ENCODE measurements around the gene WRAP73.

WRAP73 gene

DNA sequence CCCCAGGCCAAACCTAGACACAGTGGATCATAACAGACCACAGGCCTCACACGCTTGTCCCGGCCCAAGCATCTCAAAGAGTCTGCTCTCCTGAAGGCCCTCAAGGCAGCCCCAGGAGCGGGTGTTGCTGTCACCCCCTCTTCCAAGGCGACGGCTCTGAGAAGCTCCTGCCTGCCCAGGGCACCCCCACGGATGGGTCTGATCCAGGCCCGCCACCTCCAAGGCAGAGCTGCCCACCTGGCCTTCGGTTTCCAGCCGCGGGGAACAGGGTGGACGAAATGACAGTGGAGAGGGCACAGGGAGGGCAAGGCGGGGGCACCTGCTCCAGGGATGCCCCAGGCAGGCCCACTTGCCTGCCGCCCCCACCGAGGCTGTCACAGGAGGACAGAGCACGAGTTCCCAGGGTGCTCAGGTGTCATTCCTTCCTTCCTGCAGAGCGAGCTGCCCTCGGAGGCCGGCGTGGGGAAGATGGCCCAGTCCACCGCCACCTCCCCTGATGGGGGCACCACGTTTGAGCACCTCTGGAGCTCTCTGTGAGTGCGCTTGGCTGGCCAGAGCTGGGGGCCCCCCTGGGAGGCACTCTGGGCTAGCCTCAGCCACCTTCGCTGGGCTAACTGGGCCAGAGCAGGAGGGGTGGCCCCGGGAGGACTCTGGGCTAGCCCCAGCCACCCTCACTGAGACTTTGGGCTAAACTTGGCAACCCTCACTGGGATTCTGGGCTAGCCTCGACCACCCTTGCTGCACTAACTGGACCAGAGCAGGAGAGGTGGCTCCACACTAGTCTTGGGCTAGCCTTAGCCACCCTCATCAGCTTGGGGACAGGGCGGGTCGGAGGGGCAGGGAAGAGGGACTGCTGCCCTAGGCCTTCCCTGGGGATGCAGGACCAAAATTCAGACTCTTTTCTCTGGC lies 32.2 kb upstream of the WRAP73 start:
- DNase-seq (ENCODE audit: low read depth), result no peak

DNA sequence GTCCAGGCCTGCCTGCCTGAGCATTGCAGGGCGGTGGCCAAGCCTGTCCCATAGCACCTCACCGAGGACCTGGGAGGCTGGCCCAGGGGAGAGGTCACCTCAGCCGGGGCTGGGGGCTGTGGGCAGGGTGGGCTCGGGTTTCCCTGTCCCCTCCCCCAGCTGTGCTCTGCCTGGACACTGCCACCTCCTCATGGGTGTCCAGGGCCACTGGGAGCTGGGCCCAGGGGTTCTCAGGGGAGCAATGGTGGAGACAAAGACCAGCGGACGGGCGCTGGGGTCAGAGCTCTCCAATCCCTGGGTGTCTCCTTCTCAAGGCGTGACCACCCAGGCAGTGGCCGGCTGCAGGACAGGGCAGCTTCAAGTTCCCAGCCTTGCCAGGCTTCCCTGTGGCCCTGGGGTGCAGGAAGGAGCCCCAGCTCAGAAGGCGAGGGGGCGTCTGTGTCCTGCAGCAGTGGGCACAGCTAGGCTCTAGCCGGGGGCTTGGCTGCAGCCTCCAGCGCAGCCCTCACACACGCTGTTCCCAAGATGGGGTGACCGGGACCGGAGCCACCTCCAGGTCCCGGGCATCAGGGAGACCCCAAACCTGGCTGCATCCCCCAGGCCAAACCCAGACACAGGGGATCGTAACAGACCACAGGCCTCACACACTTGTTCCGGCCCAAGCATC lies 31.5 kb upstream of the WRAP73 start:
- DNase-seq (ENCODE audit: low read depth), result no peak

- DNase-seq (ENCODE audit: low read depth), result no peak
These were observed 30.8 kb upstream of the WRAP73 start for GRCh38 chr1:3680488-3681230.

- no peak for DNase-seq (ENCODE audit: low read depth)
These were observed 30.0 kb upstream of the WRAP73 start for GRCh38 chr1:3679799-3680453.

DNA sequence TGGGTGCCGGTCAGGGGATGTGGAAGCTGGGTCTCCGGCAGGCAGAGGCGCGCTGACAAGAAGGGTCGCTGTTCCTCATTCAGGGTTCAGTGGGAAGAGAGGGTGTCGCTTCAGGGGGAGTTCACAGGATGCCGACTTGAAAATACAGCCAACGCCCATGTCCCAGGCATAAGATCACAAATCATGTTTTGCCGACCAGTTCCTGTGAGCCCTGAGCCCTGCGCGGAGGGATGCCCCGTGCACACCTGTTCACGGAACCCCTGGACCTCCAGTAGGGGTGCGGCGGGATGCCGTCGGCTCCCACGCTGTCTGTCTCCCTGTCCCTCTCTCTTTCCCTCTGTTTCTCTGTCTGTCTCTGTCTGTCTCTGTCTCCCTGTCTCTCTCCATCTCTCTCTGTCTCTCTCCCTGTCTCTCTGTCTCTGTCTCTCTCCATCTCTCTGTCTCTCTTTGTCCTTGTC lies 29.2 kb upstream of the WRAP73 start:
- DNase-seq (ENCODE audit: low read depth), result no peak

- no peak for DNase-seq (ENCODE audit: low read depth)
These were observed 28.6 kb upstream of the WRAP73 start for GRCh38 chr1:3678361-3679097.

DNA sequence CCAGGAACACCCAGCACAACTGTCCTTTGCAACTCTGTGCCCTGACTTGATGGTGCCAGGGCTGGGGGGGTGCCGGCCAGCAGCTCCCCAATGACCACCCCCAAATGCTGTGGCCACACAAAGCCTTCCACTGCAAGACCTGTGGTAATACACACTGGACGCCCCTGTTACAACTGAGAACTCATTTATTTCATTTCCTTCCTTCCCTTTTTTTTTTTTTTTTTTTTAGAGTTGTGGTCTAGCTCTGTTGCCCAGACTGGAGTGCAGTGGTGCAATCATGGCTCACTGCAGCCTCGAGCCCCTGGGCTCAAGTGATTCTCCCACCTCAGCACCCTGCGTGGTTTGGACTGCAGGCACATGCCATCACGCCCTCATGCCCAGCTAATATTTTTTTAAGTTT lies 27.6 kb upstream of the WRAP73 start:
- no peak for DNase-seq (ENCODE audit: low read depth)

GRCh38 chr1:3676581-3677470 lies 26.9 kb upstream of the WRAP73 start:
- no peak for DNase-seq (ENCODE audit: low read depth)

GRCh38 chr1:3675436-3675835 lies 25.5 kb upstream of the WRAP73 start:
- DNase-seq (ENCODE audit: low read depth), result no peak

DNA sequence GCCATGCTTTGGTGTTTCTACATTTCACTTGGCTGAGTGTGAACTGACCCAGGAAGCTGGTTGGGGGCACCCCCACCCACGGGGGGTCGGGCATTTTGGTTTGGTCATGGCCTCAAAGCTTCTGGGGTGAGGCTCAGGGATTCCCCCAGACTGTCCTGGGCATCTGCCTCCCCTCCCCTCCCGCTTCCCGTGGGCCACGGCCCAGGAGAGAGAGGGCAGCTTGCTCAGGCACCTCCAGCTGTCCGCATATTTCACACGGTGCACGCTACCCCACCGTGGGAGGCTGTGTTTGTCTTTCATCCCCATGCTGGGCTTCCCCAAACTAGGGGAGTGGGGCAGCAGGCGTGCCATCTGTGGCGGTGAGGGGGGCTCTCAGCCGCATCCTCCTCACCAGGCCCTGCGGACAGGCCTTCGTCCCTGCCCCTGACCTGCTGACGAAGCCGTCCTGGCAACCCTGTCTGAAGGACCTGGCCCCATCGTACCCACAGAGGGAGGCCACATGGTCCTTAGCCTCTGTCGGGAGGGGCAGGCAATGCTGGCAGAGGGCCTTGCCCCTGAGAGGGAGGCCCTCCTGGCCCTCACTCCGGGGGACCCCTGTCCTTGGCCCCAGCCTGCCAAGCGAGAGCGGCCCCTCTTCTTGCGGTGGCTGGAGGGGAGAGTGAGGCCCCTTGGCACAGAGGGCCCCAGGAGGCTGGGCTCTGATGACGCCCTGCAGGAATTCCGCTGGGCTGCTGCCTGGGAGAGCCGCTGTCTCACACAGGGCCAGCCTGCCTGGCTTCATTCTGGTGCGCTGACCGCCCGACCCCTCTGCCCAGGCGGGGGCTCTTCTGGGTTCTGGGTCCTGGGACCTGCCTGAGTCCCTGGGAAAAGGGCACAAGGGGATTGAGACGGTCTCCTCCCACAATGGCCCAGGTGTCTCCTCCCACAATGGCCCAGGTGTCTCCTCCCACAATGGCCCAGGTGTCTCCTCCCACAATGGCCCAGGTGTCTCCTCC lies 24.5 kb upstream of the WRAP73 start:
- DNase-seq (ENCODE audit: low read depth), result no peak

- no peak for DNase-seq (ENCODE audit: low read depth)
These were observed 23.6 kb upstream of the WRAP73 start for GRCh38 chr1:3673381-3674099.

- DNase-seq (ENCODE audit: low read depth), result no peak
These were observed 23.1 kb upstream of the WRAP73 start for GRCh38 chr1:3672971-3673361.

DNA sequence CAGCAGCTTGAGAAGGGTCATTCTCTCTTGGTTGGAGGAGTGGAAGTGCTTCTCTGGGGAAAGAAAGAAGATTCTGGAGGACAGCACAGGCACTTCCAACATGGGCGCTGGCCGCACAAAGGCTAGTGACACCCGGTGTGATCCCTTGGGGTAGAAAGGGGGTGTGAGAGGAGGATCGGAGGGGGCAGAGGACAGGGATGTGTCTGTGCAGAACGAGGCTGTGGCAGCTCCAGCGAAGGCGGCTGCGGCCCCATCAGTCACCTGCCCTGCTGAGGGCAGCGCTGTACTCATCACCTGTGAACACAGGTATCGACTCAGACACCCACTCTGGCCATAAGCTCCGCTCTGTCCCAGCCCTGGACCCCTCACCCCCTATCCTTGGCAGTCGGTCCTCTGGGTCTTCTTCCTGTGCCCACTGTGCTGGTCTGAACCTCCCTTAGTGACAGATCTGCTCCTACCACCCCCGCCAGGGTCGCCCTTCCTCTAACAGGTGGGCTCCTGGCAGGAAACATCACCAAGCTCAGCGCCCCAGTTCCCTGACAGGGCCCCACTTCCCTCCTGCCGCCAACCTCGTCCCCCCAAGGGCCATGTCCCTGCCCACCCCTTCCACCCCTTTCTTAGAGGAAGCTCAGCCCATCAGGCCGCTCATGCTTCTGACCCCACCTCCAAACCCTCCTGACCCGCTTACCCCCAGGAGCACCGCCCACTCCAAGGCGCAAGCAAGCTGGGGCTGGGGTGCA lies 22.5 kb upstream of the WRAP73 start:
- no peak for DNase-seq (ENCODE audit: low read depth)

- DNase-seq (ENCODE audit: low read depth), result no peak
These were observed 21.7 kb upstream of the WRAP73 start for GRCh38 chr1:3671371-3672180.

GRCh38 chr1:3670823-3671265 lies 20.9 kb upstream of the WRAP73 start:
- DNase-seq (ENCODE audit: low read depth), result no peak

- no peak for DNase-seq (ENCODE audit: low read depth)
These were observed 20.1 kb upstream of the WRAP73 start for GRCh38 chr1:3669971-3670431.

- DNase-seq (ENCODE audit: low read depth), result no peak
These were observed 19.5 kb upstream of the WRAP73 start for GRCh38 chr1:3669421-3669821.
